Smooth muscle cell of the brain vasculature (primary cell): ENCODE measurements around the gene ABCG4.
"Not testable (repeated sequence)": the region's sequence is repeated elsewhere in the genome, so short reads cannot be mapped to it uniquely, and the experiment has no call there.

Experiments
- DNase-seq: peaks from one replicate; pipeline ENCODE4 v3.0.0-alpha.2; 2012; ENCODE audit warnings: low read depth, low spot score

Gene ABCG4

GRCh38 chr11:119149018-119149785, at the start of gene ABCG4:
Gene ABCG4, plus strand, starts transcription at chr11:119149052. Its CDS starts 914 bp downstream, at chr11:119149966.
- no peak for DNase-seq

GRCh38 chr11:119099711-119100110, 49.1 kb upstream of the ABCG4 start:
- no peak for DNase-seq

- DNase-seq, result no peak
These were observed 48.4 kb upstream of the ABCG4 start for GRCh38 chr11:119100246-119100970.

- no peak for DNase-seq
These were observed 47.7 kb upstream of the ABCG4 start for GRCh38 chr11:119100994-119101758.

- peak; percentile 91 for DNase-seq
These were observed 47.0 kb upstream of the ABCG4 start, which contains the start of gene DPAGT1 for GRCh38 chr11:119101759-119102423. Gene DPAGT1, minus strand, starts transcription at chr11:119101853. Its CDS starts 198 bp downstream, at chr11:119101655.

- DNase-seq, result not testable (repeated sequence)
These were observed 45.6 kb upstream of the ABCG4 start for GRCh38 chr11:119103161-119103664.

- DNase-seq, result no peak
These were observed 45.1 kb upstream of the ABCG4 start for GRCh38 chr11:119103793-119104192.

GRCh38 chr11:119106564-119107537, 42.0 kb upstream of the ABCG4 start, which contains the start of gene C2CD2L:
Gene C2CD2L, plus strand, starts transcription at chr11:119107344. Its CDS starts 398 bp downstream, at chr11:119107742.
- DNase-seq, result peak; percentile 79

GRCh38 chr11:119107538-119108145, 41.2 kb upstream of the ABCG4 start:
- no peak for DNase-seq

- DNase-seq, result no peak
These were observed 40.6 kb upstream of the ABCG4 start for GRCh38 chr11:119108146-119108856.

- no peak for DNase-seq
These were observed 40.0 kb upstream of the ABCG4 start for GRCh38 chr11:119108857-119109221.

GRCh38 chr11:119109843-119110242, 39.0 kb upstream of the ABCG4 start:
- DNase-seq, result no peak

GRCh38 chr11:119110439-119110838, 38.4 kb upstream of the ABCG4 start:
- no peak for DNase-seq

GRCh38 chr11:119111361-119111925, 37.4 kb upstream of the ABCG4 start:
- DNase-seq, result no peak

- no peak for DNase-seq
These were observed 36.4 kb upstream of the ABCG4 start for GRCh38 chr11:119112314-119113020.

- no peak for DNase-seq
These were observed 35.1 kb upstream of the ABCG4 start for GRCh38 chr11:119113716-119114115.

- no peak for DNase-seq
These were observed 34.5 kb upstream of the ABCG4 start for GRCh38 chr11:119114351-119114750.
